Measurements from ENCODE around the gene VAMP3. TPM values are rescaled to one million over a fixed set of nuclear protein-coding genes. Genes with fewer than 3 reads are reported as not detected.

VAMP3 gene
- total and polyA plus RNA-seq, 9 of the 15 experiments (the other 6 are each of a cell fraction or from before 2014, with no cell fraction given) = 27.1 to 71.3 (median 47.5) TPM

DNA sequence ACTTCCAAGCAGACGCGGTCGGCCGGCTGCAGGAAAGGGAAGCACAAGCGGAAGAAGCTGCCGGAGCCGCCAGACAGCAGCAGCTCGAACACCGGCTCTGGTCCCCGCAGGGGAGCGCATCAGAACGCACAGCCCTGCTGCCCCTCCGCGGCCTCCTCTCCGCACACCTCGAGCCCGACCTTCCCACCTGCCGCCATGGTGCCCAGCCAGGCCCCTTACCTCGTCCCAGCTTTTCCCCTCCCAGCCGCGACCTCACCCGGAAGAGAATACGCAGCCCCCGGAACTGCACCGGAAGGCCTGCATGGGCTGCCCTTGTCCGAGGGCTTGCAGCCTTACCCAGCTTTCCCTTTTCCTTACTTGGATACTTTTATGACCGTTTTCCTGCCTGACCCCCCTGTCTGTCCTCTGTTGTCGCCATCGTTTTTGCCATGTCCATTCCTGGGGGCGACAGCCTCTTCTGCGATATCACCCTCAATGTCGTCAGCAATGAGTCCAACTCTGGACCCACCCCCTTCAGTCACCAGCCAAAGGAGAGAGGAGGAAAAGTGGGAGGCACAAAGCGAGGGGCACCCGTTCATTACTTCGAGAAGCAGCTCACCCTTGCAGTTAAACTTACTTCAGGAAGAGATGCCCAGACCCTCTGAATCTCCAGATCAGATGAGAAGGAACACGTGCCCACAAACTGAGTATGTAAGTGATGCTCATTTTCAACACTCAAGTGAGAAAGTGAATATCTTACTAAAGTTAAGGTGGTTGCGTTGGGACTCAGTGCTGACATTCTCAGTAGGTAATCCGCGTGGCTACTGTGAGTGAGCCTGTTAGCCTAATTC lies 56.2 kb downstream of the VAMP3 start (continued):
- TF ChIP-seq HDAC3 (IDR thresholded peaks at IDR 0.05; ENCODE audit: borderline replicate concordance, partially characterized antibody) = no peak
- no peak for TF ChIP-seq BACH1 (tag; IDR thresholded peaks at IDR 0.05)
- peak; percentile 49; the same call in 1 of the 2 replicates for TF ChIP-seq MTA3 (IDR thresholded peaks at IDR 0.05; ENCODE audit: borderline replicate concordance)
- TF ChIP-seq E2F3 (CRISPR knock-in tag; IDR thresholded peaks at IDR 0.05) = peak; percentile 67; the same call in 1 of the 2 replicates
- TF ChIP-seq RBM17 (IDR thresholded peaks at IDR 0.05; ENCODE audit: borderline replicate concordance, low read depth, low read length) = no peak
- TF ChIP-seq NR0B1 (IDR thresholded peaks at IDR 0.05; ENCODE audit: partially characterized antibody) = no peak
- no peak for TF ChIP-seq ZFPM2 (CRISPR knock-in tag; IDR thresholded peaks at IDR 0.05)
- TF ChIP-seq, protein P1, sequence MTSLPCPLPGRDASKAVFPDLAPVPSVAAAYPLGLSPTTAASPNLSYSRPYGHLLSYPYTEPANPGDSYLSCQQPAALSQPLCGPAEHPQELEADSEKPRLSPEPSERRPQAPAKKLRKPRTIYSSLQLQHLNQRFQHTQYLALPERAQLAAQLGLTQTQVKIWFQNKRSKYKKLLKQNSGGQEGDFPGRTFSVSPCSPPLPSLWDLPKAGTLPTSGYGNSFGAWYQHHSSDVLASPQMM (CRISPR knock-in tag; IDR thresholded peaks at IDR 0.05) = no peak
- peak; percentile 82 for TF ChIP-seq C11orf30 (IDR thresholded peaks at IDR 0.05; ENCODE audit: low read depth)
- TF ChIP-seq ZNF253 (CRISPR knock-in tag; conservative IDR thresholded peaks at IDR 0.05) = no peak
- no peak for TF ChIP-seq PURB (CRISPR knock-in tag; IDR thresholded peaks at IDR 0.05; ENCODE audit: low read depth)
- TF ChIP-seq MTA1 (IDR thresholded peaks at IDR 0.05; ENCODE audit: borderline replicate concordance) = peak; percentile 59
- no peak for TF ChIP-seq FOXP1 (CRISPR knock-in tag; IDR thresholded peaks at IDR 0.05)
- no peak for TF ChIP-seq ZNF717 (CRISPR knock-in tag; IDR thresholded peaks at IDR 0.05)
- no peak for TF ChIP-seq DDX20 (tag; IDR thresholded peaks at IDR 0.05; ENCODE audit: low read depth)
- TF ChIP-seq KDM5B (IDR thresholded peaks at IDR 0.05; ENCODE audit: insufficient replicate concordance, low read depth, low read length) = peak; percentile 66
- no peak for TF ChIP-seq SETDB1 (IDR thresholded peaks at IDR 0.05; ENCODE audit: low read length)
- TF ChIP-seq, protein P2, sequence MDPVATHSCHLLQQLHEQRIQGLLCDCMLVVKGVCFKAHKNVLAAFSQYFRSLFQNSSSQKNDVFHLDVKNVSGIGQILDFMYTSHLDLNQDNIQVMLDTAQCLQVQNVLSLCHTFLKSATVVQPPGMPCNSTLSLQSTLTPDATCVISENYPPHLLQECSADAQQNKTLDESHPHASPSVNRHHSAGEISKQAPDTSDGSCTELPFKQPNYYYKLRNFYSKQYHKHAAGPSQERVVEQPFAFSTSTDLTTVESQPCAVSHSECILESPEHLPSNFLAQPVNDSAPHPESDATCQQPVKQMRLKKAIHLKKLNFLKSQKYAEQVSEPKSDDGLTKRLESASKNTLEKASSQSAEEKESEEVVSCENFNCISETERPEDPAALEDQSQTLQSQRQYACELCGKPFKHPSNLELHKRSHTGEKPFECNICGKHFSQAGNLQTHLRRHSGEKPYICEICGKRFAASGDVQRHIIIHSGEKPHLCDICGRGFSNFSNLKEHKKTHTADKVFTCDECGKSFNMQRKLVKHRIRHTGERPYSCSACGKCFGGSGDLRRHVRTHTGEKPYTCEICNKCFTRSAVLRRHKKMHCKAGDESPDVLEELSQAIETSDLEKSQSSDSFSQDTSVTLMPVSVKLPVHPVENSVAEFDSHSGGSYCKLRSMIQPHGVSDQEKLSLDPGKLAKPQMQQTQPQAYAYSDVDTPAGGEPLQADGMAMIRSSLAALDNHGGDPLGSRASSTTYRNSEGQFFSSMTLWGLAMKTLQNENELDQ (CRISPR knock-in tag; IDR thresholded peaks at IDR 0.05; ENCODE audit: borderline replicate concordance) = no peak
- no peak for TF ChIP-seq U2AF2 (optimal IDR thresholded peaks at IDR 0.05; ENCODE audit: low read depth, low read length)
- TF ChIP-seq ETV6 (IDR thresholded peaks at IDR 0.05; ENCODE audit: borderline replicate concordance in 1 of 2, low read depth in 2 of 2, low read length in 1 of 2) = peak; percentile 43 to 71; a peak in 3 of 4 replicates
- TF ChIP-seq ETV6 (CRISPR knock-in tag; IDR thresholded peaks at IDR 0.05; ENCODE audit: borderline replicate concordance) = no peak
- TF ChIP-seq KDM2B (CRISPR knock-in tag; IDR thresholded peaks at IDR 0.05) = no peak
- no peak for TF ChIP-seq MCM2 (IDR thresholded peaks at IDR 0.05; ENCODE audit: low read depth)
- no peak for TF ChIP-seq MLX (CRISPR knock-in tag; conservative IDR thresholded peaks at IDR 0.05)
